ENCODE measurements around the gene PALD1. TPM values are rescaled to one million over a fixed set of nuclear protein-coding genes. Genes with fewer than 3 reads are reported as not detected.

Gene PALD1
- total RNA-seq, 1 donor from 2014 or later, result 1.8 TPM

DNA sequence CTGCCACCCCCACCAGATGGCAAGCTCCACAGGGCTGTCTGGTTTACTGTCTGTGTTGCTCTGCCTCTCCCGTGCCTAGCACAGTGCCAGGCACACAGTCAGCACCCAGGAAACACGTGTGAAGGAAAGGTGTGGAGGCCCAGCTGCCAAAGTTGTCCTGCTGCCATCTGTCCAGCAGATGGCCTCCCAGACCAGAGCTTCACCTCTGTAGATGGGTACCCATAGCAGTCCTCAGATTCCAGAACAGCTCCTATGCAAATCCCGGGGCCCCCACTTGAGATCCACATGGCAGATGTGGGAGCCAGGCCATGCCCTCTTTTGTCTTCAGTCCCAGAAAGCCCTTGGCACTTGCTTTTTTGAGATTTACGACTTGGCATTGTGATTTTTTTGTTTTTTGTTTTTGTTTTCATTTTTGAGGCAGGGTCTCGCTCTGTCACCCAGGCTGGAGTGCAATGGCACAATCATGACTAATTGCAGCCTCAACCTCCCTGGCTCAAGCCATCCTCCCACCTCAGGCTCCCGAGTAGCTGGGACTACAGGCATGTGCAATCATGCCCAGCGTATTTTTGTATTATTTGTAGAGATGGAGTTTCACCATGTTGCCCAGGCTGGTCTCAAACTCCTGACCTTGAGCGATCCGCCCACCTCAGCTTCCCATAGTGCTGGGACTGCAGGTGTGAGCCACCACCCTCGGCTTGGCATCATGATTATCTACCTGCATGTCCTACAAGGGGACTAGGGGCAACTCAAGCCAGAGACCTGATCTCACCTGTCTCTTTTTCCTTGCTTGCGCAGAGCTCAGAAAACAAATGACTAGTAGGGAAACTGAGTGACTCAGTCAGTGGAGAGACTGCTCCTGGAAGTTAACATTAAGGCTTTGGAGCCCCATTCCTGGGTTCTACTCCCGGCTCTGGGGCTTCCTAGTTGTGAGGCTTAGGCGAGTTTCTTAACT is 16.9 kb upstream of the PALD1 start:
- Histone ChIP-seq H3K27me3 (ENCODE audit: insufficient read depth, low read length) (peaks cover 2% of the 10 kb centered on the region), H3K4me1 (ENCODE audit: insufficient read depth, low read length) (peaks cover 10% of the 10 kb centered on the region), H3K9me3 (ENCODE audit: insufficient read depth, low read depth, low read length) (no peaks in the 10 kb centered on the region), H3K36me3 (ENCODE audit: insufficient read depth, low read length) (no peaks in the 10 kb centered on the region), H3K4me3 (ENCODE audit: insufficient read depth, low read depth, low read length) (no peak overlapping the region), H2AFZ (ENCODE audit: low read depth, low read length) (no peak overlapping the region), H3K79me2 (ENCODE audit: insufficient read depth, low read length) (no peaks in the 10 kb centered on the region), H3K4me2 (ENCODE audit: low read length) (no peak overlapping the region), H3K9ac (ENCODE audit: low read length) (no peak overlapping the region), H4K20me1 (ENCODE audit: insufficient read depth, low read length) (peaks cover 4% of the 10 kb centered on the region), H3K27ac (ENCODE audit: low read depth, low read length) (no peak overlapping the region)
- no peak for TF ChIP-seq EZH2 (IDR thresholded peaks at IDR 0.05; ENCODE audit: insufficient read depth, low read length)
- TF ChIP-seq, protein P1, sequence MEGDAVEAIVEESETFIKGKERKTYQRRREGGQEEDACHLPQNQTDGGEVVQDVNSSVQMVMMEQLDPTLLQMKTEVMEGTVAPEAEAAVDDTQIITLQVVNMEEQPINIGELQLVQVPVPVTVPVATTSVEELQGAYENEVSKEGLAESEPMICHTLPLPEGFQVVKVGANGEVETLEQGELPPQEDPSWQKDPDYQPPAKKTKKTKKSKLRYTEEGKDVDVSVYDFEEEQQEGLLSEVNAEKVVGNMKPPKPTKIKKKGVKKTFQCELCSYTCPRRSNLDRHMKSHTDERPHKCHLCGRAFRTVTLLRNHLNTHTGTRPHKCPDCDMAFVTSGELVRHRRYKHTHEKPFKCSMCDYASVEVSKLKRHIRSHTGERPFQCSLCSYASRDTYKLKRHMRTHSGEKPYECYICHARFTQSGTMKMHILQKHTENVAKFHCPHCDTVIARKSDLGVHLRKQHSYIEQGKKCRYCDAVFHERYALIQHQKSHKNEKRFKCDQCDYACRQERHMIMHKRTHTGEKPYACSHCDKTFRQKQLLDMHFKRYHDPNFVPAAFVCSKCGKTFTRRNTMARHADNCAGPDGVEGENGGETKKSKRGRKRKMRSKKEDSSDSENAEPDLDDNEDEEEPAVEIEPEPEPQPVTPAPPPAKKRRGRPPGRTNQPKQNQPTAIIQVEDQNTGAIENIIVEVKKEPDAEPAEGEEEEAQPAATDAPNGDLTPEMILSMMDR (IDR thresholded peaks at IDR 0.05; ENCODE audit: insufficient read depth, low read depth, low read length), result peak; percentile 82
- no peak overlapping the region for H3K4me3 Mint-ChIP-seq (ENCODE audit: unreplicated experiment)
- peaks cover 1% of the 10 kb centered on the region for H3K9me3 Mint-ChIP-seq (ENCODE audit: unreplicated experiment)
- H3K27ac Mint-ChIP-seq (ENCODE audit: unreplicated experiment), result no peak overlapping the region
- peak; percentile 5 for FAIRE-seq
- peaks cover 36% of the 10 kb centered on the region for H3K27me3 Mint-ChIP-seq (ENCODE audit: low read depth, unreplicated experiment)
- no peaks in the 10 kb centered on the region for H3K36me3 Mint-ChIP-seq (ENCODE audit: low read depth, unreplicated experiment)
- H3K4me1 Mint-ChIP-seq (ENCODE audit: low read depth, unreplicated experiment), result no peaks in the 10 kb centered on the region
- peak; percentile 23 for DNase-seq (ENCODE audit: low read depth)

DNA sequence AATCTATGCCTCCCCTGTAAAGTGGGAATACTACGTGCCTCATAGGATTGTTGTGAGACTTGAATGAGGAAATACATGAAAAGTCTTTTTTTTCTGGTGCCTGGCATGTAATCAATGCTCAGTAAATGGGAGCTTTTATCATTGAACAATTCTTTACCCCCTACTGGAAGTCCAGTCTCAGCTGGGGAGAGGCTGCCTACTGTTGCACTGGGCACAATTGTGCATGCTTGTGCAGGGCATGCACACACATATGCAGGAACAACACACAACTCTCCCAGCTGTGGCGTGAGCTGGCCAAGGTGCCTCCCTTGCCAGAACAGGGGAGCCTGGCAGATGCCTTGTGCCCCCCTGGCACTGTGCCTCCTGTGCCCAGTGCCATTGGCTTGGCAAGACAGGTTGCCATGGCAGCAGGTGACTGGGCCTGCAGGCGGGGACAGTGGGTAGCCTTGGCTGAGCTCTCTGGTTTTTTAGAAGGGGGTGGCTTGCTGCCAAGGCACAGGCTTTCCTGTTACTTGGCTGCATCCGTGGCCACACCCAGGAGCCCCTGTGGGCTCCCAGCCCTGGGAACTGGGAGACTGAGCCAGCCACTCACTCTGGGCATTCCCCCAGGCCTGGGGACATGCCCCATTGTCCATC is 16.1 kb upstream of the PALD1 start:
- Mint-ChIP-seq H3K27me3 (ENCODE audit: low read depth, unreplicated experiment) (peaks cover 38% of the 10 kb centered on the region), H3K27ac (ENCODE audit: unreplicated experiment) (no peak overlapping the region), H3K9me3 (ENCODE audit: unreplicated experiment) (peaks cover 1% of the 10 kb centered on the region), H3K4me1 (ENCODE audit: low read depth, unreplicated experiment) (no peaks in the 10 kb centered on the region), H3K4me3 (ENCODE audit: unreplicated experiment) (no peak overlapping the region), H3K36me3 (ENCODE audit: low read depth, unreplicated experiment) (no peaks in the 10 kb centered on the region)
- no peak overlapping the region for H3K27ac ChIP-seq (ENCODE audit: low read depth, low read length)
- H3K79me2 ChIP-seq (ENCODE audit: insufficient read depth, low read length), result no peaks in the 10 kb centered on the region
- no peak overlapping the region for H2AFZ ChIP-seq (ENCODE audit: low read depth, low read length)
- no peaks in the 10 kb centered on the region for H3K9me3 ChIP-seq (ENCODE audit: insufficient read depth, low read depth, low read length)
- peaks cover 4% of the 10 kb centered on the region for H4K20me1 ChIP-seq (ENCODE audit: insufficient read depth, low read length)
- no peak overlapping the region for H3K4me3 ChIP-seq (ENCODE audit: insufficient read depth, low read depth, low read length)
- FAIRE-seq (no peak), DNase-seq (ENCODE audit: low read depth) (no peak)
- H3K4me1 ChIP-seq (ENCODE audit: insufficient read depth, low read length), result peaks cover 10% of the 10 kb centered on the region
- H3K9ac ChIP-seq (ENCODE audit: low read length), result no peak overlapping the region
- no peak overlapping the region for H3K4me2 ChIP-seq (ENCODE audit: low read length)
- TF ChIP-seq, protein P1 (IDR thresholded peaks at IDR 0.05; ENCODE audit: insufficient read depth, low read depth, low read length), result no peak
- TF ChIP-seq EZH2 (IDR thresholded peaks at IDR 0.05; ENCODE audit: insufficient read depth, low read length), result no peak
- H3K27me3 ChIP-seq (ENCODE audit: insufficient read depth, low read length), result peaks cover 3% of the 10 kb centered on the region
- no peaks in the 10 kb centered on the region for H3K36me3 ChIP-seq (ENCODE audit: insufficient read depth, low read length)
